Measurements from ENCODE around the gene UBAC1.

GRCh38 chr9:135928731-135929655 lies 32.2 kb downstream of the UBAC1 start:
- TF ChIP-seq, protein P1, sequence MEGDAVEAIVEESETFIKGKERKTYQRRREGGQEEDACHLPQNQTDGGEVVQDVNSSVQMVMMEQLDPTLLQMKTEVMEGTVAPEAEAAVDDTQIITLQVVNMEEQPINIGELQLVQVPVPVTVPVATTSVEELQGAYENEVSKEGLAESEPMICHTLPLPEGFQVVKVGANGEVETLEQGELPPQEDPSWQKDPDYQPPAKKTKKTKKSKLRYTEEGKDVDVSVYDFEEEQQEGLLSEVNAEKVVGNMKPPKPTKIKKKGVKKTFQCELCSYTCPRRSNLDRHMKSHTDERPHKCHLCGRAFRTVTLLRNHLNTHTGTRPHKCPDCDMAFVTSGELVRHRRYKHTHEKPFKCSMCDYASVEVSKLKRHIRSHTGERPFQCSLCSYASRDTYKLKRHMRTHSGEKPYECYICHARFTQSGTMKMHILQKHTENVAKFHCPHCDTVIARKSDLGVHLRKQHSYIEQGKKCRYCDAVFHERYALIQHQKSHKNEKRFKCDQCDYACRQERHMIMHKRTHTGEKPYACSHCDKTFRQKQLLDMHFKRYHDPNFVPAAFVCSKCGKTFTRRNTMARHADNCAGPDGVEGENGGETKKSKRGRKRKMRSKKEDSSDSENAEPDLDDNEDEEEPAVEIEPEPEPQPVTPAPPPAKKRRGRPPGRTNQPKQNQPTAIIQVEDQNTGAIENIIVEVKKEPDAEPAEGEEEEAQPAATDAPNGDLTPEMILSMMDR (IDR thresholded peaks at IDR 0.05; ENCODE audit: poor library complexity): no peak
- TF ChIP-seq EZH2 (IDR thresholded peaks at IDR 0.05; ENCODE audit: borderline replicate concordance): no peak

All from hepatocyte (in vitro differentiated cells).